IMR-90 (cell line): ENCODE results near the gene ODAD2. TPM values are rescaled to one million over a fixed set of nuclear protein-coding genes. Genes with fewer than 3 reads are reported as not detected.

ENCODE experiments used
- ATAC-seq: fragments of 200-7000 bp; cut with Tn5 transposase; 2 replicates; pipeline ENCODE4 v1.9.1; 2020; ENCODE audit warnings: low read depth, mild to moderate bottlenecking, moderate library complexity
- BruUV-seq: library from RNA; stranded (reverse); fragments of 400-500 nt; replicated peaks from 2 replicates; lab custom pipeline; 2021; lab: Mats Ljungman, UMichigan
- CTCF ChIA-PET: fragments of 300-600 bp; formaldehyde crosslinking; extraction: SDS; loops from one replicate; lab custom pipeline; 2021; ENCODE audit warnings: antibody characterized with exemption; lab: Yijun Ruan, JAX
- POLR2A ChIA-PET: fragments of 300-600 bp; sonication (Branson Sonifier 250); formaldehyde crosslinking; loops from one replicate; lab custom pipeline; 2022; ENCODE audit warnings: antibody characterized with exemption; ENCODE audit not compliant: unreplicated experiment; lab: Charles Lee
- DNase-seq: peaks from one replicate; pipeline ENCODE4 v3.0.0; 2013
- H2AFZ ChIP-seq: replicated peaks from 2 replicates; pipeline ENCODE3; 2013; ENCODE audit warnings: low read length, mild to moderate bottlenecking; ENCODE audit not compliant: poor library complexity
- H2AK5ac ChIP-seq: 2 replicates; pipeline ENCODE4 v1.6.1; 2013; ENCODE audit warnings: low read depth, low read length, inconsistent platforms
- H2AK9ac ChIP-seq: replicated peaks from 2 replicates; pipeline ENCODE3; 2013; ENCODE audit warnings: mild to moderate bottlenecking, low read depth, low read length, moderate library complexity; ENCODE audit not compliant: poor library complexity
- H2BK120ac ChIP-seq: 2 replicates; pipeline ENCODE4 v1.6.1; 2013; ENCODE audit warnings: low read depth, low read length, inconsistent platforms
- H2BK15ac ChIP-seq: 3 replicates; pipeline ENCODE4 v1.6.1; 2013; ENCODE audit warnings: low read depth, low read length, inconsistent platforms
- H2BK20ac ChIP-seq: 2 replicates; pipeline ENCODE4 v1.6.1; 2013; ENCODE audit warnings: low read depth, mild to moderate bottlenecking, inconsistent platforms, low read length, moderate library complexity
- H2BK5ac ChIP-seq: 2 replicates; pipeline ENCODE4 v1.6.1; 2013; ENCODE audit warnings: mild to moderate bottlenecking, low read depth, low read length, inconsistent platforms; ENCODE audit not compliant: poor library complexity, severe bottlenecking
- H3K14ac ChIP-seq: replicated peaks from 2 replicates; pipeline ENCODE4 v1.6.1; 2013; ENCODE audit warnings: low read depth, low read length, inconsistent platforms
- H3K18ac ChIP-seq: 2 replicates; pipeline ENCODE4 v1.6.1; 2013; ENCODE audit warnings: low read depth, low read length, control low read depth
- H3K23ac ChIP-seq: 2 replicates; pipeline ENCODE4 v1.6.1; 2013; ENCODE audit warnings: low read depth, low read length, inconsistent platforms
- H3K27ac ChIP-seq: 2 replicates; pipeline ENCODE4 v1.5.1; 2013; ENCODE audit warnings: mild to moderate bottlenecking, control low read depth, low read length; ENCODE audit not compliant: insufficient read depth
- H3K27me3 ChIP-seq: 2 replicates; pipeline ENCODE4 v1.6.1; 2013; ENCODE audit warnings: low read length; ENCODE audit not compliant: control insufficient read depth, insufficient read depth
- H3K36me3 ChIP-seq: 2 replicates; pipeline ENCODE4 v1.6.1; 2013; ENCODE audit warnings: low read length, mixed read lengths; ENCODE audit not compliant: control insufficient read depth, insufficient read depth
- H3K4ac ChIP-seq: 2 replicates; pipeline ENCODE4 v1.6.1; 2013; ENCODE audit warnings: low read depth, low read length, inconsistent platforms
- H3K4me1 ChIP-seq: 2 replicates; pipeline ENCODE4 v1.6.1; 2013; ENCODE audit warnings: low read length, mixed read lengths; ENCODE audit not compliant: control insufficient read depth, insufficient read depth
- H3K4me2 ChIP-seq: 2 replicates; pipeline ENCODE4 v1.6.1; 2013; ENCODE audit warnings: low read depth, mild to moderate bottlenecking, control low read depth, low read length, moderate library complexity
- H3K4me3 ChIP-seq: 2 replicates; pipeline ENCODE4 v1.5.1; 2013; ENCODE audit warnings: low read depth, mild to moderate bottlenecking, control low read depth, low read length, moderate library complexity; ENCODE audit not compliant: insufficient read depth
- H3K56ac ChIP-seq: 2 replicates; pipeline ENCODE4 v1.6.1; 2013; ENCODE audit warnings: low read length, inconsistent platforms; ENCODE audit not compliant: insufficient read depth; ENCODE audit errors: extremely low read depth
- H3K79me1 ChIP-seq, 2 experiments: 2 replicates each; pipeline ENCODE4 v1.6.1; 2013; ENCODE audit warnings: low read length in 2 of 2, inconsistent platforms in 1 of 2, low read depth in 1 of 2
- H3K9ac ChIP-seq: 2 replicates; pipeline ENCODE4 v1.6.1; 2013; ENCODE audit warnings: low read depth, low read length, control low read depth
- H3K9me1 ChIP-seq: 2 replicates; pipeline ENCODE4 v1.6.1; 2013; ENCODE audit warnings: low read length, inconsistent platforms; ENCODE audit not compliant: insufficient read depth
- H3K9me3 ChIP-seq: 2 replicates; pipeline ENCODE4 v1.6.1; 2013; ENCODE audit warnings: low read length; ENCODE audit not compliant: control insufficient read depth, insufficient read depth
- H4K20me1 ChIP-seq: 2 replicates; pipeline ENCODE4 v1.6.1; 2013; ENCODE audit warnings: low read length, inconsistent platforms; ENCODE audit not compliant: insufficient read depth
- H4K5ac ChIP-seq: 2 replicates; pipeline ENCODE4 v1.6.1; 2013; ENCODE audit warnings: mild to moderate bottlenecking, low read depth, low read length, control low read depth
- H4K8ac ChIP-seq, 2 experiments: 2 replicates each; pipeline ENCODE4 v1.6.1; 2013; ENCODE audit warnings: low read depth in 2 of 2, low read length in 2 of 2, control low read depth in 1 of 2, inconsistent platforms in 1 of 2
- H4K91ac ChIP-seq: 2 replicates; pipeline ENCODE4 v1.6.1; 2013; ENCODE audit warnings: low read depth, low read length, inconsistent platforms; ENCODE audit not compliant: insufficient read depth
- BHLHE40 ChIP-seq: fragments of 150-350 bp; IDR thresholded peaks from 2 replicates; pipeline ENCODE4 v1.6.1; 2016; ENCODE audit warnings: mild to moderate bottlenecking, low read depth, low read length
- CEBPB ChIP-seq: IDR thresholded peaks from 2 replicates; pipeline ENCODE4 v1.6.1; 2012; ENCODE audit warnings: low read depth, low read length, improper control_type of control experiment
- CTCF ChIP-seq: conservative IDR thresholded peaks from 2 replicates; pipeline ENCODE4 v1.5.1; 2012; ENCODE audit warnings: mild to moderate bottlenecking, low read depth, low read length, improper control_type of control experiment
- ELK1 ChIP-seq: fragments of 150-350 bp; IDR thresholded peaks from 2 replicates; pipeline ENCODE4 v1.6.1; 2016; ENCODE audit warnings: low read depth, mild to moderate bottlenecking, low read length, moderate library complexity, borderline replicate concordance
- FOS ChIP-seq: fragments of 150-350 bp; IDR thresholded peaks from 2 replicates; pipeline ENCODE4 v1.6.1; 2016; ENCODE audit warnings: low read depth, low read length
- MAFK ChIP-seq: IDR thresholded peaks from 2 replicates; pipeline ENCODE4 v1.6.1; 2012; ENCODE audit warnings: low read depth, low read length, improper control_type of control experiment
- MAZ ChIP-seq: IDR thresholded peaks from 2 replicates; pipeline ENCODE4 v1.6.1; 2012; ENCODE audit warnings: low read depth, mild to moderate bottlenecking, low read length, improper control_type of control experiment, moderate library complexity, borderline replicate concordance
- MXI1 ChIP-seq: IDR thresholded peaks from 2 replicates; pipeline ENCODE4 v1.6.1; 2012; ENCODE audit warnings: low read depth, mild to moderate bottlenecking, low read length, moderate library complexity, borderline replicate concordance
- POLR2A ChIP-seq: IDR thresholded peaks from 2 replicates; pipeline ENCODE4 v1.6.1; 2012; ENCODE audit warnings: mild to moderate bottlenecking, low read depth, low read length
- RAD21 ChIP-seq: IDR thresholded peaks from 2 replicates; pipeline ENCODE4 v1.6.1; 2012; ENCODE audit warnings: low read length, improper control_type of control experiment
- RCOR1 ChIP-seq: IDR thresholded peaks from 2 replicates; pipeline ENCODE4 v1.6.1; 2012; ENCODE audit warnings: mild to moderate bottlenecking, low read length, improper control_type of control experiment; ENCODE audit not compliant: insufficient replicate concordance
- RFX5 ChIP-seq: IDR thresholded peaks from 2 replicates; pipeline ENCODE4 v1.8.0; 2012; ENCODE audit warnings: low read depth, mild to moderate bottlenecking, low read length, moderate library complexity
- USF2 ChIP-seq: fragments of 150-350 bp; IDR thresholded peaks from 2 replicates; pipeline ENCODE4 v1.6.1; 2017; ENCODE audit warnings: mild to moderate bottlenecking, antibody characterized with exemption, low read length, low read depth
- WGBS, 2 experiments: methylation state at CpG; one replicate each; pipeline versions ENCODE4 v1.1.5 to v1.1.7; 2013; ENCODE audit warnings: missing lambda C conversion rate in 2 of 2; ENCODE audit not compliant: insufficient read length in 1 of 2; ENCODE audit errors: extremely low coverage in 2 of 2; 5-methylcytosine and 5-hydroxymethylcytosine counted together
- dilution Hi-C: fragments of 300-500 bp; cut with HindIII; formaldehyde crosslinking; loops from one replicate; pipeline ENCODE4 v1.14.3; 2018; ENCODE audit warnings: low sequenced_read_pairs; ENCODE audit not compliant: unreplicated experiment
- in situ Hi-C: fragments of 300-500 bp; cut with MboI; formaldehyde crosslinking; loops from 3 replicates; pipeline ENCODE4 v1.14.3; 2019; ENCODE audit warnings: low sequenced_read_pairs, inconsistent platforms, mixed read lengths
- intact Hi-C: fragments of 100-400 bp; cut with micrococcal nuclease; formaldehyde crosslinking; loops from 2 replicates; pipeline ENCODE4 v1.10.0; 2022
- polyA plus RNA-seq, 3 experiments: library from polyadenylated mRNA; depleted of rRNA; stranded (reverse); fragments of >200 nt; gene quantifications; 2 replicates each; pipeline ENCODE4 v1.2.3, GENCODE V29; 2012; ENCODE audit warnings: low replicate concordance in 1 of 3
- total RNA-seq: library from RNA; depleted of rRNA; stranded (reverse); fragments of >200 nt; gene quantifications from 2 replicates; pipeline ENCODE4 v1.2.3, GENCODE V29; 2012

The ODAD2 gene
- total and polyA plus RNA-seq, 2 of the 4 experiments (the other 2 are of a cell fraction), result 0.53 to 0.72 TPM

- Histone ChIP-seq H4K5ac (no peak overlapping the region), H3K14ac (no peak overlapping the region), H3K4ac (no peak overlapping the region), H2BK15ac (no peak overlapping the region), H2BK20ac (no peak overlapping the region), H3K9me1 (no peaks in the 10 kb centered on the region), H3K79me1 (no peaks in the 10 kb centered on the region), H3K4me3 (no peak overlapping the region), H2BK120ac (no peak overlapping the region), H3K23ac (no peak overlapping the region), H3K4me1 (no peaks in the 10 kb centered on the region), H2AK5ac (no peak overlapping the region), H2AFZ (no peak overlapping the region), H3K4me2 (no peak overlapping the region), H2AK9ac (no peak overlapping the region), H3K27ac (no peak overlapping the region), H3K56ac (no peak overlapping the region), H3K27me3 (peaks cover 12% of the 10 kb centered on the region), H4K20me1 (no peaks in the 10 kb centered on the region), H3K9ac (no peak overlapping the region), H4K8ac (no peak overlapping the region), H4K91ac (no peak overlapping the region), H3K9me3 (no peaks in the 10 kb centered on the region), H3K18ac (no peak overlapping the region), H3K36me3 (no peaks in the 10 kb centered on the region), H2BK5ac (no peak overlapping the region)
- CTCF ChIA-PET, result no interaction called here
- POLR2A ChIA-PET, result no interaction called here
- in situ Hi-C loops (no loop called here), dilution Hi-C loops (no loop called here), intact Hi-C loops (no loop called here)
- ATAC-seq (no peak), DNase-seq (no peak)
- TF ChIP-seq POLR2A (no peak), MAFK (no peak), RAD21 (no peak), BHLHE40 (no peak), CEBPB (no peak), RFX5 (no peak), FOS (no peak), USF2 (no peak), MAZ (no peak), ELK1 (no peak), MXI1 (no peak), CTCF (no peak), RCOR1 (no peak)
- WGBS, 2 experiments, result no CpG with 5 or more reads among the region's 3 CpGs
- no TSS peak for BruUV-seq
Observed at GRCh38 chr10:27801171-27801785, 197.6 kb downstream of the ODAD2 start.
